ENCODE measurements around the gene SEC23A. TPM values are rescaled to one million over a fixed set of nuclear protein-coding genes. Genes with fewer than 3 reads are reported as not detected.
"Not testable (repeated sequence)": the region's sequence is repeated elsewhere in the genome, so short reads cannot be mapped to it uniquely, and the experiment has no call there.

Gene SEC23A
- total RNA-seq, 1 experiment from 2014 or later = 62.9 TPM

- no peak for TF ChIP-seq PRDM15 (CRISPR knock-in tag; IDR thresholded peaks at IDR 0.05)
These were observed 3.3 kb downstream of the SEC23A start (continued) for GRCh38 chr14:39099748-39100147.

GRCh38 chr14:39099215-39099614, 3.8 kb downstream of the SEC23A start:
- CTCF ChIA-PET = interaction anchor here (0.7 to 1.8 kb wide), 2 partner anchors 8 to 51 kb away, joined by 6 to 7 read pairs; no protein-coding TSS in a partner anchor
- not testable (repeated sequence) for H3K27ac Mint-ChIP-seq; H3K9me3 Mint-ChIP-seq; ATAC-seq; DNase-seq (ENCODE audit: low spot score); H3K4me3 Mint-ChIP-seq; H3K27me3 Mint-ChIP-seq (ENCODE audit: low read depth)
- peaks cover 15% of the 10 kb centered on the region for H3K36me3 Mint-ChIP-seq
- peaks cover 29% of the 10 kb centered on the region for H3K4me1 Mint-ChIP-seq
- POLR2A ChIA-PET = interaction anchor here (0.7 kb wide), 1 partner anchor 101 kb away, joined by 11 read pairs; no protein-coding TSS in a partner anchor

- POLR2A ChIA-PET = interaction anchor here (1.0 kb wide), 1 partner anchor 335 kb away, joined by 3 read pairs; the partner anchor contains the start of gene FBXO33
- ATAC-seq (peak; percentile 80), DNase-seq (ENCODE audit: low spot score) (no peak)
- Mint-ChIP-seq H3K27ac (peak overlapping the region; percentile 90), H3K4me1 (peaks cover 24% of the 10 kb centered on the region), H3K27me3 (ENCODE audit: low read depth) (no peaks in the 10 kb centered on the region), H3K36me3 (peaks cover 21% of the 10 kb centered on the region), H3K9me3 (no peaks in the 10 kb centered on the region), H3K4me3 (peak overlapping the region; percentile 13; the same call in 1 of the 2 replicates)
- 0 out of 2 replicates have a peak, but pooled peaks have one; percentile 12 for TF ChIP-seq PRDM15 (CRISPR knock-in tag; IDR thresholded peaks at IDR 0.05)
- no peak for TF ChIP-seq ZNF281 (CRISPR knock-in tag; IDR thresholded peaks at IDR 0.05)
- CTCF ChIA-PET = no interaction called here
These were observed 5.9 kb downstream of the SEC23A start for GRCh38 chr14:39097159-39097558.

GRCh38 chr14:39094515-39094914, 8.5 kb downstream of the SEC23A start:
- Mint-ChIP-seq H3K4me1 (peaks cover 11% of the 10 kb centered on the region), H3K36me3 (peaks cover 44% of the 10 kb centered on the region), H3K9me3 (no peaks in the 10 kb centered on the region), H3K27ac (no peak overlapping the region), H3K27me3 (ENCODE audit: low read depth) (no peaks in the 10 kb centered on the region), H3K4me3 (no peak overlapping the region)
- TF ChIP-seq AFF4 (CRISPR knock-in tag; IDR thresholded peaks at IDR 0.05; ENCODE audit: borderline replicate concordance) (no peak), GTF2I (CRISPR knock-in tag; conservative IDR thresholded peaks at IDR 0.05) (no peak), ZNF219 (CRISPR knock-in tag; IDR thresholded peaks at IDR 0.05; ENCODE audit: borderline replicate concordance) (no peak), MLX (CRISPR knock-in tag; IDR thresholded peaks at IDR 0.05) (no peak), NR1H2 (CRISPR knock-in tag; IDR thresholded peaks at IDR 0.05) (no peak), ZNF263 (CRISPR knock-in tag; IDR thresholded peaks at IDR 0.05; ENCODE audit: low read depth) (no peak), CREM (CRISPR knock-in tag; IDR thresholded peaks at IDR 0.05) (no peak), PRDM15 (CRISPR knock-in tag; IDR thresholded peaks at IDR 0.05) (no peak)
- CTCF ChIA-PET = interaction anchor here (0.7 kb wide), 1 partner anchor 56 kb away, joined by 3 read pairs; no protein-coding TSS in a partner anchor
- ATAC-seq = no peak
- POLR2A ChIA-PET = no interaction called here
- no peak for DNase-seq (ENCODE audit: low spot score)

Data from WTC11 (cell line).